Natural killer cell (primary cell): ENCODE measurements around the gene DLX4. TPM values are rescaled to one million over a fixed set of nuclear protein-coding genes. Genes with fewer than 3 reads are reported as not detected.

Source experiments
- ATAC-seq, 3 donors: fragments of 150-1000 bp in 2 of 3; fragments of 200-7000 bp in 1 of 3; cut with Tn5 transposase; 1 replicate in 1 of 3; 2 replicates in 2 of 3; pipeline ENCODE4 v1.10.0; 2021; ENCODE audit warnings: mild to moderate bottlenecking in 2 of 3, moderate library complexity in 2 of 3
- DNase-seq, 2 donors: peaks; one replicate each; pipeline versions ENCODE4 v3.0.0 to v3.0.0-alpha.2; 2013 to 2021; ENCODE audit warnings: mixed read lengths in 1 of 2
- H3K27ac ChIP-seq: one replicate; pipeline ENCODE4 v1.5.1; 2013; ENCODE audit warnings: mild to moderate bottlenecking, low read length
- H3K27me3 ChIP-seq: one replicate; pipeline ENCODE4 v1.6.1; 2013; ENCODE audit warnings: low read length; ENCODE audit not compliant: control insufficient read depth, insufficient read depth
- H3K36me3 ChIP-seq: one replicate; pipeline ENCODE4 v1.6.1; 2013; ENCODE audit warnings: low read length; ENCODE audit not compliant: control insufficient read depth, insufficient read depth
- H3K4me1 ChIP-seq: one replicate; pipeline ENCODE4 v1.6.1; 2013; ENCODE audit warnings: low read length; ENCODE audit not compliant: control insufficient read depth, insufficient read depth
- H3K4me3 ChIP-seq: one replicate; pipeline ENCODE4 v1.5.1; 2013; ENCODE audit warnings: low read length
- H3K9me3 ChIP-seq: one replicate; pipeline ENCODE4 v1.6.1; 2013; ENCODE audit warnings: low read length; ENCODE audit not compliant: control insufficient read depth, insufficient read depth
- H3K27ac Mint-ChIP-seq, 2 donors: one replicate each; pipeline ENCODE4 v1.8.0; 2022; ENCODE audit warnings: mild to moderate bottlenecking in 2 of 2, mixed read lengths in 2 of 2, moderate library complexity in 1 of 2
- H3K27me3 Mint-ChIP-seq, 2 donors: one replicate each; pipeline ENCODE4 v1.8.0; 2022; ENCODE audit warnings: low read depth in 2 of 2, mixed read lengths in 2 of 2
- H3K36me3 Mint-ChIP-seq: one replicate; pipeline ENCODE4 v1.8.0; 2022; ENCODE audit warnings: mixed read lengths
- H3K4me1 Mint-ChIP-seq, 2 donors: one replicate each; pipeline ENCODE4 v1.8.0; 2022; ENCODE audit warnings: mixed read lengths in 2 of 2
- H3K4me3 Mint-ChIP-seq: one replicate; pipeline ENCODE4 v1.8.0; 2022; ENCODE audit warnings: mild to moderate bottlenecking, moderate library complexity, mixed read lengths
- H3K9me3 Mint-ChIP-seq, 2 donors: one replicate each; pipeline ENCODE4 v1.8.0; 2022; ENCODE audit warnings: mixed read lengths in 2 of 2
- CTCF ChIP-seq: fragments of 200-600 bp; IDR thresholded peaks from one replicate; pipeline ENCODE4 v1.8.0; 2022; ENCODE audit warnings: antibody characterized with exemption
- WGBS: methylation state at CpG from one replicate; pipeline ENCODE4 v1.1.7; 2013; ENCODE audit warnings: missing lambda C conversion rate; ENCODE audit not compliant: insufficient coverage; 5-methylcytosine and 5-hydroxymethylcytosine counted together
- intact Hi-C: fragments of 100-400 bp; cut with micrococcal nuclease; formaldehyde crosslinking; loops from one replicate; pipeline ENCODE4 v1.14.2; 2022
- total RNA-seq, 4 donors: library from RNA; stranded (reverse); fragments of 120-200 nt in 1 of 4; gene quantifications; one replicate each; pipeline versions ENCODE4 v1.2.3 to v1.2.4, GENCODE V29; 2013 to 2022

DLX4 gene
- total RNA-seq, 3 donors from 2014 or later (not counting 1 experiment from before 2014, with no cell fraction given), result 0.35 to 1.1 TPM; not detected in 1

- Histone ChIP-seq H3K36me3 (no peaks in the 10 kb centered on the region), H3K27me3 (no peaks in the 10 kb centered on the region), H3K9me3 (no peaks in the 10 kb centered on the region), H3K4me3 (no peak overlapping the region), H3K27ac (no peak overlapping the region), H3K4me1 (peaks cover 2% of the 10 kb centered on the region)
- no peaks in the 10 kb centered on the region for H3K4me1 Mint-ChIP-seq
- no peaks in the 10 kb centered on the region for H3K9me3 Mint-ChIP-seq
- 83% methylated on average over 5 of the region's 5 CpGs for WGBS
- peaks cover 37 to 38% of the 10 kb centered on the region in 2 donors for H3K27me3 Mint-ChIP-seq
- H3K36me3 Mint-ChIP-seq, result no peaks in the 10 kb centered on the region
- intact Hi-C loops, result no loop called here
- ATAC-seq, result no peak
- TF ChIP-seq CTCF, result no peak
- no peak for DNase-seq
- no peak overlapping the region for H3K4me3 Mint-ChIP-seq
- no peak overlapping the region for H3K27ac Mint-ChIP-seq
Observed at GRCh38 chr17:49942947-49943346, 26.0 kb upstream of the DLX4 start.

GRCh38 chr17:49944273-49944870, 24.6 kb upstream of the DLX4 start:
- ATAC-seq, result no peak
- 43% methylated on average over 26 of the region's 26 CpGs for WGBS
- DNase-seq, result no peak

GRCh38 chr17:49946208-49946607, 22.8 kb upstream of the DLX4 start:
- Mint-ChIP-seq H3K4me1 (no peaks in the 10 kb centered on the region), H3K27ac (no peak overlapping the region), H3K9me3 (no peaks in the 10 kb centered on the region), H3K4me3 (no peak overlapping the region), H3K36me3 (no peaks in the 10 kb centered on the region), H3K27me3 (peaks cover 33 to 47% of the 10 kb centered on the region in 2 donors)
- H3K36me3 ChIP-seq, result no peaks in the 10 kb centered on the region
- intact Hi-C loops, result no loop called here
- no peak overlapping the region for H3K27ac ChIP-seq
- no peak overlapping the region for H3K4me3 ChIP-seq
- H3K9me3 ChIP-seq, result no peaks in the 10 kb centered on the region
- 76% methylated on average over 8 of the region's 8 CpGs for WGBS
- ATAC-seq (no peak), DNase-seq (no peak)
- H3K4me1 ChIP-seq, result no peaks in the 10 kb centered on the region
- H3K27me3 ChIP-seq, result no peaks in the 10 kb centered on the region
- TF ChIP-seq CTCF, result no peak

More at GRCh38 chr17:49944273-49944870, 24.6 kb upstream of the DLX4 start:
- Mint-ChIP-seq H3K4me1 (no peaks in the 10 kb centered on the region), H3K36me3 (no peaks in the 10 kb centered on the region), H3K4me3 (no peak overlapping the region), H3K27ac (no peak overlapping the region), H3K9me3 (no peaks in the 10 kb centered on the region), H3K27me3 (peaks cover 30 to 37% of the 10 kb centered on the region in 2 donors)
- no peak for TF ChIP-seq CTCF
- no peaks in the 10 kb centered on the region for H3K36me3 ChIP-seq
- H3K9me3 ChIP-seq, result no peaks in the 10 kb centered on the region
- no peaks in the 10 kb centered on the region for H3K27me3 ChIP-seq
- intact Hi-C loops, result no loop called here
- peaks cover 2% of the 10 kb centered on the region for H3K4me1 ChIP-seq
- H3K27ac ChIP-seq, result no peak overlapping the region
- H3K4me3 ChIP-seq, result no peak overlapping the region
